Cortex of kidney (tissue), 1 donor: Measurements from ENCODE around the gene INO80.
"Not testable (repeated sequence)": the region's sequence is repeated elsewhere in the genome, so short reads cannot be mapped to it uniquely, and the experiment has no call there.

Experiments
- DNase-seq: peaks from one replicate; lab custom pipeline; 2025; lab: John Stamatoyannopoulos, UW

Gene INO80

DNA sequence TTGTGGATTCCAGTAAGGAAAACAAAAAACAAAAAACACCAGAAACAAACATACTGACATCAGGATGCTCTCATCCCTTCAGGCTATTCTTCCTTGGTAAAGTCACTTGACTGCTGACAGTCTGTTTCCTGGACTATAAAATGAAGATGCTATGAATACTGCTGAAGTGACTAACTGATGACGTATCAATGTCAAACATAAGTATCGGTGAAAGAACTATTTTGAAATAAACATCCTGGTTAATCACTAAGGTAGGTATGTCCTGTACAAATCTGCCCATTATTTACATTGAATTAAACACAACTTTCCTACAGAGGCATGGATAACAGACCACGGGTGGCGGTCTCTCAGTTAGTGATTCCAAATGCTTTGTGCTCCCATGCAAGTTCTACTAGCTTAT lies 116.9 kb downstream of the INO80 start:
- DNase-seq, result no peak

DNA sequence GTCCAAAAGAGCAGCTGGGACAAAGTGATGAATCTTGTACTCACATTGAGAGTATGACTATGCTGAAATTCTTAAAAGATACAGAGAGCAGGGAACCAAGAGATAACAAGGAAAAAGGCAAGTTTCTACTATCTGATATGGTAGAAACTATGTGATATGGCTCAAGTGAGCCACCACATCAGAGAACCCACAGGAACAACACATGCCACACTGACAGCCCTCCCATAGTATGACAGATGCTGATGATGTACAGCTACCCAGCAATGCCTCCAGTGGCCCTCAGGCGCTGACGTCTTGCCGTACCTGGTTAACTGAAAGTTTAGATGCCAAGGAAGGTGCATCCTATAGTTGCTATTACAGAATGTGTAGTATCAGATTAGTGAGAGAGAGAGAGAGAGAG lies 120.4 kb downstream of the INO80 start:
- DNase-seq, result no peak

DNA sequence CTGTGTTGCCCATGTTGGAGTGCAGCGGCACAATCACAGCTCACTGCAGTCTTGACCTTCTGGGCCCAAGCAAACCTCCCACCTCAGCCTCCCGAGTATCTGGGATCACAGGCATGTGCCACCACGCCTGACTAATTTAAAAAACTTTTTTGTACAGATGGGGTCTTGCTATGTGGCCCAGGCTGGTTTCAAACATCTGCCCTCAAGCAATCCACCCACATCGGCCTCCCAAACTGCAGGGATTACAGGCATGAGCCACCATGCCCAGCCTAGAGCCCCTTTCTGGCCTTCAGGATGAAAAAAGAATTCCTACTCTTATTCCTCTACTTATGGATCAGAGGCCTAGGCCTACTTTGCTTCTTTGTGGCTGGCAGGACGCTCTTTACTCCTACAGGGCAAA lies 123.3 kb downstream of the INO80 start:
- no peak for DNase-seq

DNA sequence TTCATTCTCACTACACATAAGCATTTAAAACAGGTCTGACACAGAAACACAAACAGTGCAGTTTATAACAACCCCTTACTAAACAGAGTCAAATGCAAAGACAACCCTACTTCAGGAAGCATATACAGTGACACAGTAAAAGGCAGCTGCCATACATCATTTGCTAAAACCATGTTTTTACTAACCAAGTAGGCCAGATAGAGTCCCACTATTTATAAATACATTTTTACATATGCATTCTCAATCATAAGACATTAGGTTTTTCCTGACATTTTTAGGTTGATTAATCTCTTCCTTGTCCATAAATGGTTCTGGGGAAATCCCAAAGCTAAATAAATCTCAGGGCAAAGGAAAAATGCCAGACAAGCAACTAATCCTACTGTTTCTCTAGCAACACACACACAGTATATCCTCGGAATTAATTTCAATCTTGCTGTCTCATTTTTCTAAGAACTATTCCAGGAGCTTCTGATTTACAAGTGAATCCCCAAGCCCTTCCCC lies 123.8 kb downstream of the INO80 start:
- DNase-seq, result no peak

DNA sequence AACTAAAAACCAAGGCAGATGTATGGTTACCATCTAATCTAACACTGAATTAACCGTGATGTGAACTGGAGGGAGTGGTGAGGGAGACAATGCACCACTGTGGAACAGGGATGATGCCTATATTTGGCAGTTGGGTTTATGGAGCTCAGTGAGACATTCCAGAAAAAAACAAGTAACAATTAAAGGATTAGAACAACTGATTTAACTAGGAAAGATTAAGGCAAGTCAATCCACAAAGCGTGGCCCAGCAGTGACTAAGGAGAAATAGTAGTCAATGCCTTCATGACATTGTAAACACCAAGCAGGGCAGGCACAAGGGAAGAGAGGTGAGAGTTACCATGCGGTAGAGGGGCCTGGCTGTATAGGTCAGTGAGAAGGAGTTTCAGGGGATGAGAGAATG lies 124.7 kb downstream of the INO80 start:
- DNase-seq, result no peak

DNA sequence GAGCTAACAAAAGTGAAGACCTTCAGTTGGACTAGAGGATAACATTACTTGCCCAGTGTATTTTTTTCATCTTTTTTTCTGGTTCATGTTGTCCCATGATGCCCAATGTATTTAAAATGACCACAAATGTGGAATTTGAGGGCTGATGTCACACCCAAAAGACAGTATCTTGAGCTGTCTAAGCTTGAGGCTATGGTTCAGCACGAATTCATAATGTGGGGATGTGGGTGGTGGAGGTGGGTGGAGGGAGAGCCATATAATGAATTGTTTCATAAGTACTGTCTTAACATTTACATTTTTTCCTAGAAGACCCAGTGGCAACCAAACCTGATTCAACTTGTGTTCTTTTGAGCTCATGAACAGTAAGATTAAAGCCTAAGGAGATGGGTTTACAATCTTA lies 125.3 kb downstream of the INO80 start:
- DNase-seq, result no peak

DNA sequence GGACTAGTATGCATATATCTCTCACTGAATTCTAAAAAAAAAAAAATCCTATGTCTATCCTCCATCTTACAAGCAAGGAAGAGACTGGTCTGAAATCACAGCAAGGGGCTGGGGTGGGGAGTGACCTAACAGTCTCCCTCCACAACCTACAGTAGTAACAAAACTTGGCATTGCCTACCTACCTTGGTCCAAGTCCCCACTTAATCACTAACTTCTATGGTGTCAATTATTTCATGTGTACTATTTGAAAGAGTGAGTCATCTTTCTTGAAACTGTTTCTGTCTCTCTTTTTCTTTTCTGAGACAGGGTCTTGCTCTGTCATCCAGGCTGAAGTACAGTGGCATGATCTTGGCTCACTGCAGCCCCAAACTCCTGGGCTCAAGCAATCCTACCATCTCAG lies 126.0 kb downstream of the INO80 start:
- no peak for DNase-seq

DNA sequence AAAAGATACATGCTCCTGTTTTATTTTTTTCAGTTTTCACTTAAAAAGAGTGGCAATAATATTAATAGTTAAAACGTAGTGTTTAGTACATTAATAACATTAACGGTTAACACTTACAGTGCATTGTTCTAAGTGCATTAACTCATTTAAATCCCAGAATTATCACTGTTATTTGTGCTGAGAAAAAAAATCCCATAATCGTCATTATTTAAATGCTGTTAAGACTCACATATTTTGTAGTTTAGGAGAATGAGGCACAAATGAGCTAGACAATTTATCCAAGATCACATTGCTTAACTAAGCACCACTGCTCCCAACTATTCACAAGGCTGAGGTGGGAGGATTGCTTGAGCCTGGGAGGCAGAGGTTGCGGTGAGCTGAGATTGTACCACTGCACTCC lies 127.9 kb downstream of the INO80 start:
- DNase-seq, result no peak

DNA sequence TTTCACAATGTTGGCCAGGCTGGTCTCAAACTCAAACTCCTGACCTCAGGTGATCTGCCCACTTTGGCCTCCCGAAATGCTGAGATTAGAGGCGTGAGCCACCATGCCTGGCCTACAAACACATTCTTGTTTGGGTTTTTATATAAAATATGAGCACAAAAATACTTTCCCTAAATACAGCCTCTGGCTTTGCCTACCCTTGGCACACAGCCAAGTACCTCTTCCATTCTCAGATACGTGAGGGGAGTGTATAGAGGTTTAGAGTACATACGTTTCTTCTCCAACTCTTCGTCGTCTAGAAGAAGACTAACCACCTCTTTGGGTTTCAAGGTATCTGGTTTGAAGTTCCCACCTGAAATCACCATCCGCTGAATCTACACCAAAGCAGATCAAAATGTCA lies 129.3 kb downstream of the INO80 start:
- no peak for DNase-seq

DNA sequence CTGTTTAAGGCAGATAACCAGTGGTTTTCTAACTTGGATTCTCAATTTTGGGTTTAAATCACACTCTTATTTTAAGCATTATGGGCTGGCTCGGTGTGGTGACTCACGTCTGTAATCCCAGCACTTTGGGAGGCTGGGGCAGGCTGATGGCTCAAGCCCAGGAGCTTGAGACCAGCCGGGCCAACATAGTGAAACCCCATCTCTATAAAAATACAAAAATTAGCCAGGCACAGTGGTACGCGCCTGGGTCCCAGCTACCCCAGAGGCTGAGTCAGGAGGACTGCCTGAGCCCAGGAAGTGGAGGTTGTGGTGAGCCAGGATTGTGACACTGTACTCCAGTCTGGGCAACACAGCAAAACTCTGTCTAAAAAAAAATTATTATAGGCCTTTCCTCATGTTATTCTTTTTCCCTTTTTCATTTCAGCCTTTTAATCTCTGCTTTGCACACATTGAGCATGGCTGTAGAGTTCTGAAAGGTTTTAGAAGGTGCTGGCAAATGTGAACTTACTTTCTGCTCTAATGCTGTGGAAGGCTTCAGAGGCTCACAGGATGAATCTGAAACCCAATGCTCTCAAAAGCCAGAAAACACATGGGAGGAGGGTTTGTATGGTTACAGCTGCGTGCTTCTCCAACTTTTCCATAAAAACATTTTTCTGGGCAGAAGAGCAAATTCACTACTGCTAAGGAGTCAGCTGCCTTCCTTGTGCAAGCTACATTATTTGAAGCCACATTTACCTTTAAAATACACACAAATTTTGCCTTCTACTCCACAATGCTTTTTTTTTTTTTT lies 130.3 kb downstream of the INO80 start:
- no peak for DNase-seq

DNA sequence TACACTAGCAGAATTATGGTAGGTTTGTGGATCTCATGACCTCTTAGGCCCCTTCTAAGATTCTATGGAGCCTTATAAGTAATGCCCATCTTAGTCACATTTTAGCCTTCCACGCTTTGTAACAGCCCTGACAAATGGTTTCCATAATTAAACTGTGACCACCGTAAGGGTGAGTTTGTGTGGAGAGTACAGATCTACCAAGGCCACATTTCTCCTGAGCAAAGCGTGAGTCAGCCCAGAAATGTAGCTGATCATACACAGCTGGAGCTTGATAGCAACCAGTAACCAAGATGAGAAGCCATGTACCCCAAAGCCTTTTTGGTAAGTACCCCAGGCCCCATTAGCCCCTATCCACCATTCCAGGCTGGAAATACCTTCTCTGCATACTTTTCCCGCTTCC lies 131.1 kb downstream of the INO80 start:
- no peak for DNase-seq

DNA sequence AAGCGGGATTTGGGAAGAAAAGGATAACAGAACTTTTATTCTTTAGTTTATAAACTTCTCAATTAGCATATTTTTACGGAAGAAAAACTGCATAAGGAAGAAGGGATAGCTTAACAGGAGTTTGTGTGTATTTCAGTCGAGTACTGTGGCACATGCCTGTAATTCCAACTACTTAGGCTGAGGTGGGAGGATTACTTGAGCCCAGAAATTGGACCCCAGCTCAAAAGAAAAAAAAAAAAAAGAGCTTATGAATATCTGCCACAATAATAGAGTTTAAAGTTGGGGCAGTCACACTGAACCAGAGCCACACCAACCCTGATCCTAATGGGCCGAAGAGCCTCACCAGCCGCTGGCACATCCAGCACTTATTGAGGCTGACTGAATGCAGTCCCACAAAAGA lies 131.7 kb downstream of the INO80 start:
- no peak for DNase-seq

DNA sequence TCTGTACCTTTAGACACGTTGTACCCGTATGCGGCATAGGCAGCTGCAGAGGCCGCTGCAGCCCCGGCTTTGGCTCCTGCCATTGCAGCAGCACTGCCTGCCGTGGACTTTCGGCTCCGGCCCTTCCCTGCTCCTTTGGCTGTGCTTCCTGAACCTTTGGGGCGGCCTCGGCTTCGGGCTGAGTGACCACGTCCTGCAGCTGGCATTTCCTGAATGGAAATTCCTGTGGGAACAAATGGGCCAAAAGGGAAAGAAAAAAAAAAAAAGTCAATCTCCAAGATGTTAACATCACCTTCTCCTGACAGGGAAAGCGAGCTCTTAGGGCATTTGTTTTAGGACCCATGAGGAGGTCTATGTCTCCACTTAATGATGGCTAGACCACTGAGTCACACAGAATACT lies 133.2 kb downstream of the INO80 start:
- DNase-seq, result no peak

DNA sequence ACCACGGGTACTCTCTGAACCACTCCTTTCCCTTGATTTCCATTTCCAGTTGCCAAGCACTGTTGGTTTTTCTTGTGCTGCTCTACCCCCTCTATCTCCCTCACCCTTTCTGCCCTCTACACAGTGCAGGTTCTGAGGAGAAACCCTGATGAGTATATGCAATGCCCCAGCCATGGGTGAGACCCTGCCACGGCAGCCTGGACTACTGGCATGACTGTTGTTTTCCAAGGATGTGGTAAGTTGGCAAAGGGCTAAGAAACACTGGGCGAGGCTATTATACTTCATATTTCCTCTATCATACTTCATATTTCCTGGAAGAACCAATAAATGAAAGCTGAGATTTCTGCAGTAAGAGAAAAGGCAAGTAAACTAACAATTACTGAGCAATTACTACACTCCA lies 134.9 kb downstream of the INO80 start:
- no peak for DNase-seq

DNA sequence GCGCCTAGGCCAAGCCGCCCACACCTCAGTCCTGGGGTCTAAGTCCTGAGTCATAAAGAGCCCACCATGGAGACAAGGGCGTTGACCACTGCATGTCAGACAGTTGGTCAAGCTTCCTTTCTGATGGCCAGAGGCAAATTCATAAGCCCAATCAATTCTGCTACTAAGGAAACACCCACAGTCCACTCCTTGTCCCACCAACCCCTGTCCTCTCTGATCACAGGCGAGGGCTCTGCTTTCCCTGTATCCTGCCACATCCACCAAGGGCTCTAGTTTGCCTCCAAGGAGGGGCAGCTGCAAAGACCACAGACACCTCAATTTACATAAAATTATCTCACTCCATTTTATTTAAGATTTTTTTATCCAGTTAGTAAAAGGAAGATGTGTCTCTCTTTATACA lies 137.5 kb downstream of the INO80 start:
- DNase-seq, result no peak

DNA sequence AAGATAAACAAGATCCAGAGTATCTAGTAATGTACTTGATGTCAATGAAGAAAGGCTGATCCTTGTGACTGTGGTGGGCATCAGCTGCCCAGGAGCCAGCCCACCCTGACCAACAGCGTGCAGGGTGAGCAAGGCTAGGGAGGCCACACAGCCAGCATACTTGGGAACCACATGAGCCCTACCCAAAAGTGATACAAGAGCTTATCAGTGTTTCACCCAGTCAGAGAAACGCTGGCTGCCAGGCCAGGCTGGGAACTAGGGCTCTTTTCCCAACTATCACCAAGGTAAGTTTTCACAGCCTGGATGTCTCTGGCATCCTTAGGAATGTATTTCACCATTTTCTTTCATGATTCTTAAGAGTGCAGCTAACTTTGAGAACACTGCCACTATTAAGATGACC lies 137.9 kb downstream of the INO80 start:
- no peak for DNase-seq

DNA sequence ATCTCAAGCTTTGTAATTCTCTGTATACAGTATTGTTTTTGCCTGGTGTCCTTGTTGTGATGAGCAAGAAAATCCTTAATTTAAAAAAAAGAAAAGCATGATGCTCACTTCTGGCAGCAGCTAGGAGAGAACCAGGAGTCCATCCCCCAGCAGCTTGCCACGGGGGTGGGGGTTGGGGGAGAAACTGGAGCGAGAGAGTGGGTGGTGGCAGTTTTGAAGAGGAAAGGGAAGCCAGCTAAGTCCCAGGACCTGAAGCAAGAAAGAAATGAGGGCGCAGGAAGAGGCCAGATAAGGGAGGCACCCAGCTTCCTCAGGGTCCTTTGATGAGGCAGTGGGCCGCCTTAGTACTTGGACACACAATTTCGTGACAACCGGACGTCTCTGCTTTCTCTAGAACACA lies 139.3 kb downstream of the INO80 start:
- DNase-seq, result no peak

DNA sequence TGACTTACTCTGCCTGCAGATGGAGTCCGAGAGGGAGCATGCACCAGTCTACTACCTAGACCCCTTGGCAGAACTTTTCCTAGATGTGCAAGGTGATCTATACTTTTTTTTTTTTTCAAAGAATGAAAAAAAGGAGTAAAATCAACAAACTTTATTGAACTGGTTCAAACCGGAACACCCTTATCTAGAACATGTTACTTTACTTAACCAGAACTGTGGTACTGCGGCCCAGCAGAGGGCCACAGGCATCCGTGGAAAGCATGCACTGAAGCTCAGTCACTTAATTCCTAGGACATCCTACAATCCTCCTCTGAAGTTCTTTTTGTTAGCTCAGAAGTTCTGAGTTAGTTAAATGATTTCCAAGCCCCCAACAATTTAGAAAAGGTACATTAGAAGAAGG lies 141.2 kb downstream of the INO80 start:
- DNase-seq, result no peak

DNA sequence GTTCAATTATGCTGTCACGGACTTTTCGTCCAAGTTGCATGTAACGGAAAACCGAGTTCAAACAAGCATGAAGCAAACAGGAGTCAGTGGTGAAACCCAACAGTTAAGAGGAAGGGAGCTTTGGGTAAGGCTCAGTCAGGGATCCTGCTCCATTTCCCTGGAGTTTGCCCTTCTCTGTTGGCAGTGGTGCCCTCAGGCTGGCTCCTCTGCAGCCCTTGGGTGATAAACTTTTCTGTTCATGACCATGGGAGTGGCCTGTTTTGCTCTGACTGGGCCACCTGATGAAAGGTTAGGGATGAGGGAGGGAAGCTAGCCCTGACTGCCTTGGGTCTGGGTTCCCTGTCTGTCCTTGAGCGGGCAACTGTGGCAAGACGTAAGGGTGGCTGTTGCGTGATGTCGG lies 146.7 kb downstream of the INO80 start:
- no peak for DNase-seq

DNA sequence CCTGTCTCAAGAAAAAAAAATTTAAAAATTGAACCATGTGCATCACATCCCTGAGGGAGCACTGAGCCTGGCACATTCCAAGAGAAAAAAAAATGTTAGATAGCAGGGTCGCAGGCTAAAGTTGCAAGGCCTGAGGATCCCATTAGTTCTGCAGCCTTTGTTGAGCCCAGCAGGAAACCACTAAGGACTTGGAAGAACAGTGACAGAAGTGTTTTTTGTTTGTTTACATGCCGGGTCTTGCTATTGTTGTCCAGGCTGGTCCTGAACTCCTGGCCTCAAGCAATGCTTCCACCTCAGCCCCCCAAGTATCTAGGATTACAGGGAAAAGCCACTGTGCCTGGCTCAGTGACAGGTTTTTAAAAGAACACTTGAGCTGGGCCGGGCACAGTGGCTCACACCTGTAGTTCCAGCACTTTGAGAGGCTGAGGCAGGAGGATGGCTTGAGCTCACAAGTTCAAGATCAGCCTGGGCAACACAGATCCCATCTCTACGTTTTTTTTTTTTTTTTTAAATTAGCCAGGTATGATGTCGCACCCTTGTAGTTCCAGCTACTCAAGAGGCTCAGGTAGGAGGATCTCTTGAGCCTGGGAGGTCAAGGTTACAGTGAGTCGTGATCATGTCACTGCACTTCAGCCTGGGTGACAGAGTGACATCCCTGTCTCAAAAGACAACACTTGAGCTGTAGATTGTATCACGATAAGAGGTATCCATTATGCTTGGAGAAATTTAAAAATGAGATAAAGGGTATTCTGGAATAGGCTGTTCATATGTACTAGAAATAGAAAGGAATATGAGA lies 147.6 kb downstream of the INO80 start:
- DNase-seq, result no peak

DNA sequence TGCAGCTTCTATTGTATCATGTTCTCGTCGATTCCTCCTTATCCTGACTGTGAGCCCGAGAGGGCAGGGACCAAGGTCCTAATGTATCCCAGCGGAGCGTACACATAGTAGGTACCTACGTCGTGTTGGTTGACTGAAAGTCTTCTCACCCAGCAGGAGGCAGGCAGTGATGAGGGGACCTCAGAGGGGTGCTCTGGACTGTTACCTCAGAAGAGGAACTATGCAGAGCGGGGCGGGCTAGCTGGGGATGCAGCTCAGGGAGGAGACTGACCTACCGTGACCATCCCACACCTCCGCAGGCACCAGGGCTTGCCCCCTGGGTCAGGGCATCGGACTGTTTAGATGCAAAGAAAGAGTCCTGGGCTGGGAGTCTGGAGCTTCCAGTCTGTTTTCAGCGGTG lies 151.4 kb downstream of the INO80 start:
- no peak for DNase-seq

DNA sequence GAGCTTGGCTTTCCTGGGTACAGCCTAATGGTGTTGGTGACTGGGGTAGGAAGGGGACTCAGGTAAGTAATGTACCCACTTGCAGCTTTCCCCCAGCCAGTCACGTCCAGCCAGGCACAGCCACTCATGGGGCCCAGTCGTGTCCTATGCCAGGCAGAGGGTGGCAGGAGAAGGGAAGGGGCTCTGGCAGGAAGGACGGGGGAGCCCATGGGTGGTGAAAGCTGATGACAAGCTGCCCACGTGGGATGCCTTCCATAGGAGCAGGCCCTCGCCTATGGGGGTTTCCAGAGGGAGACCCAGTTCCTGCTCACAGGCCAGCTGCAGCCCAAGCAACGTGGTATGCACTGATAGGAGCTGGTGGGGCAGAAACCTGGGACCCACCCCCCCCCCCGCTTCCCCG lies 152.1 kb downstream of the INO80 start:
- no peak for DNase-seq

DNA sequence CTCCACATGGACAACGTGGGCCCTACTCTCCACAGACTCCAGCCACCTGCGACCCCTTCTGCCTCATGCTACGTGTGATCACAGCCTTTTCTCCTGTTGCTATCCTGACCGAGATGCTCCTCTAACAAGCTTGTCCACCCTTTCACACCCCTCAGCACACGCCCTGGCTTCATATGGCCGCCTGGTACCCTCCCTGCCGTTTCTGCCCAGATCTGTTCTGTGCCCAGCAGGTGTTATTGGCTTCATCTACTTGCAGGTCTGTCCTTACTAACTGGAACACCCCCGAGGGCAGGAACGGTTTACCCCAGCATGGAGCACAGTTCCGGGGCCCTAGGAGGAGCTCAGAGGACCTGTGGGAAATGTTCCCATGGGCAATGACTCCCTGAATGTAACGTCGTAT lies 152.9 kb downstream of the INO80 start:
- DNase-seq, result no peak

DNA sequence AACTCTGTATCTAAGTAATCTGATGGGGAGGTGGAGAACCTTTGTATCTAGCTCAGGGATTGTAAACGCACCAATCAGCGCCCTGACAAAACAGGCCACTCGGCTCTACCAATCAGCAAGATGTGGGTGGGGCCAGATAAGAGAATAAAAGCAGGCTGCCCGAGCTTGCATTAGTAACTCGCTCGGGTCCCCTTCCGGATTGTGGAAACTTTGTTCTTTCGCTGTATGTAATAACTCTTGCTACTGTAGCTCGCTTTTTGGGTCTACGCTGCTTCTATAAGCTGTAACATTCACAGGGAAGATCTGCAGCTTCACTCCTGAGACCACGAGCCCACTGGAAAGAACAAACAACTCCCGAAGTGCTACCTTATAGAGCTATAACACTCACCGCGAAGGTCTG lies 153.8 kb downstream of the INO80 start:
- not testable (repeated sequence) for DNase-seq
